Endothelial cell (in vitro differentiated cells): Measurements from ENCODE around the gene MYH11. TPM values are rescaled to one million over a fixed set of nuclear protein-coding genes. Genes with fewer than 3 reads are reported as not detected.

Experiments used
- DNase-seq: peaks from one replicate; pipeline ENCODE4 v3.0.0; 2021; ENCODE audit warnings: low spot score
- H3K27ac Mint-ChIP-seq: one replicate; pipeline ENCODE4 v1.8.0; 2021; ENCODE audit warnings: mixed read lengths, inconsistent platforms; ENCODE audit not compliant: unreplicated experiment
- H3K27me3 Mint-ChIP-seq: one replicate; pipeline ENCODE4 v1.8.0; 2021; ENCODE audit warnings: mild to moderate bottlenecking, moderate library complexity, mixed read lengths, inconsistent platforms; ENCODE audit not compliant: unreplicated experiment
- H3K36me3 Mint-ChIP-seq: one replicate; pipeline ENCODE4 v1.8.0; 2021; ENCODE audit warnings: mild to moderate bottlenecking, low read depth, mixed read lengths, inconsistent platforms; ENCODE audit not compliant: unreplicated experiment
- H3K4me1 Mint-ChIP-seq: one replicate; pipeline ENCODE4 v1.8.0; 2021; ENCODE audit warnings: mild to moderate bottlenecking, mixed read lengths, inconsistent platforms; ENCODE audit not compliant: unreplicated experiment
- H3K4me3 Mint-ChIP-seq: one replicate; pipeline ENCODE4 v1.8.0; 2021; ENCODE audit warnings: mild to moderate bottlenecking, mixed read lengths, inconsistent platforms; ENCODE audit not compliant: unreplicated experiment
- H3K9me3 Mint-ChIP-seq: one replicate; pipeline ENCODE4 v1.8.0; 2021; ENCODE audit warnings: mixed read lengths, inconsistent platforms; ENCODE audit not compliant: unreplicated experiment
- CTCF ChIP-seq: fragments of 200-600 bp; sonication (generic); IDR thresholded peaks from one replicate; pipeline ENCODE4 v1.5.0; 2021; ENCODE audit warnings: antibody characterized with exemption; ENCODE audit not compliant: unreplicated experiment
- total RNA-seq: library from RNA; stranded (reverse); fragmentation: NEBNext Ultra II Directional; extraction: Animal tissue kit (Norgen Biotek cat#: 25700); gene quantifications from one replicate; pipeline ENCODE4 v1.2.1, GENCODE V29; 2021; ENCODE audit not compliant: unreplicated experiment

Gene MYH11
- total RNA-seq, 1 donor from 2014 or later = 0.51 TPM

- Mint-ChIP-seq H3K9me3 (no peaks in the 10 kb centered on the region), H3K36me3 (no peaks in the 10 kb centered on the region), H3K4me1 (no peaks in the 10 kb centered on the region), H3K27me3 (peaks cover 4% of the 10 kb centered on the region), H3K4me3 (no peak overlapping the region), H3K27ac (no peak overlapping the region)
- DNase-seq = no peak
- no peak for TF ChIP-seq CTCF
These were observed 147.8 kb downstream of the MYH11 start for GRCh38 chr16:15708997-15709396.

- Mint-ChIP-seq H3K36me3 (no peaks in the 10 kb centered on the region), H3K27ac (no peak overlapping the region), H3K9me3 (no peaks in the 10 kb centered on the region), H3K4me1 (peaks cover 4% of the 10 kb centered on the region), H3K4me3 (no peak overlapping the region), H3K27me3 (no peaks in the 10 kb centered on the region)
- DNase-seq = no peak
- no peak for TF ChIP-seq CTCF
These were observed 148.7 kb downstream of the MYH11 start for GRCh38 chr16:15708096-15708495.

GRCh38 chr16:15707332-15707731 lies 149.5 kb downstream of the MYH11 start:
- H3K36me3 Mint-ChIP-seq = no peaks in the 10 kb centered on the region
- H3K4me1 Mint-ChIP-seq = peaks cover 6% of the 10 kb centered on the region
- H3K27me3 Mint-ChIP-seq = no peaks in the 10 kb centered on the region
- TF ChIP-seq CTCF = no peak
- H3K9me3 Mint-ChIP-seq = no peaks in the 10 kb centered on the region
- DNase-seq = no peak
- no peak overlapping the region for H3K27ac Mint-ChIP-seq
- H3K4me3 Mint-ChIP-seq = no peak overlapping the region

GRCh38 chr16:15705064-15705565 lies 151.7 kb downstream of the MYH11 start:
- TF ChIP-seq CTCF = no peak
- no peaks in the 10 kb centered on the region for H3K27me3 Mint-ChIP-seq
- no peak overlapping the region for H3K27ac Mint-ChIP-seq
- H3K9me3 Mint-ChIP-seq = no peaks in the 10 kb centered on the region
- peaks cover 6% of the 10 kb centered on the region for H3K4me1 Mint-ChIP-seq
- no peaks in the 10 kb centered on the region for H3K36me3 Mint-ChIP-seq
- no peak for DNase-seq
- no peak overlapping the region for H3K4me3 Mint-ChIP-seq

- H3K27ac Mint-ChIP-seq = no peak overlapping the region
- peaks cover 2% of the 10 kb centered on the region for H3K36me3 Mint-ChIP-seq
- peaks cover 6% of the 10 kb centered on the region for H3K4me1 Mint-ChIP-seq
- H3K27me3 Mint-ChIP-seq = no peaks in the 10 kb centered on the region
- peak; percentile 87 for DNase-seq
- peak; percentile 82 for TF ChIP-seq CTCF
- no peaks in the 10 kb centered on the region for H3K9me3 Mint-ChIP-seq
- no peak overlapping the region for H3K4me3 Mint-ChIP-seq
These were observed 152.3 kb downstream of the MYH11 start for GRCh38 chr16:15704545-15704987.
